COLO829 (cell line): Measurements from ENCODE around the gene PRKAG2.
A peak's percentile ranks its signal among the peaks of the same experiment; 100 is the strongest.

ENCODE experiments used
- DNase-seq: peaks from one replicate; pipeline ENCODE4 v3.0.0; 2012; ENCODE audit warnings: low spot score

The PRKAG2 gene

DNA sequence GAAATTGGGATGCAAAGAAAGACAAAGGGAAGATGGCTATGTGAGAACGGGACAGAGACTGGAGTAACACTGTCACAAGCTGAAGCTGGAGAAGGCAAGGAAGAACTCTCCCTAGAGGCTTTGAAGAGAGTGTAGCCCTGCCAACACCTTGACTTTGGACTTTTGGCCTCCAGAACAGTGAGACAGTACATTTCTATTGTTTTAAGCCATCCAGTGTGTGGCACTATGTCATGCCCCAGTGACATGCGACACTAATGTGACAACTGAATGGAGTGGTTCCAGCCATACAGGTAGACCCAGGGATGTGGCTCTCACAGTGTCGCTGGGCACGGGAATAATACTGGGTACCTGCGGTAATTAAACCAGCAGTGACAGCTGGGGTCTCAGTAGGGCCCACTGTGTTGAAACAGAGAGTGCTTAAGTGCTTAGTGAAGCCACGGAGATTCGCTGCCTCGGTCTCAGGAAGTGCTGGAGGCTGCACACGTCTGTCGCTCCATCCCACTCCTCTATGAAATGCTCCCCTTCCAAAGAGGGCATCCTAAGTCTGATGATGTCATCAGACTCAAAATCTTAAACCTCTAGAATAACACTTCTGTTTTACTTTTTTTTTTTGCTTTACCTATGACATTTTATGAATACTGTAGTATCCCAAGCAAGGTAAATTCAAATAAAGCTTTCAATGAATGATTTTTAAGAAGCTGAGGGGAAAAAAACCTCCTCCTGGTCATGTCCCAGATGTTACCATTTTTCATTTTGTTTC lies 202.6 kb downstream of the PRKAG2 start:
- DNase-seq, result no peak

GRCh38 chr7:151673216-151673615 lies 203.7 kb downstream of the PRKAG2 start:
- DNase-seq, result no peak

- DNase-seq, result no peak
Observed at GRCh38 chr7:151672716-151673115, 204.2 kb downstream of the PRKAG2 start.

GRCh38 chr7:151671514-151671913 lies 205.4 kb downstream of the PRKAG2 start:
- DNase-seq, result no peak

DNA sequence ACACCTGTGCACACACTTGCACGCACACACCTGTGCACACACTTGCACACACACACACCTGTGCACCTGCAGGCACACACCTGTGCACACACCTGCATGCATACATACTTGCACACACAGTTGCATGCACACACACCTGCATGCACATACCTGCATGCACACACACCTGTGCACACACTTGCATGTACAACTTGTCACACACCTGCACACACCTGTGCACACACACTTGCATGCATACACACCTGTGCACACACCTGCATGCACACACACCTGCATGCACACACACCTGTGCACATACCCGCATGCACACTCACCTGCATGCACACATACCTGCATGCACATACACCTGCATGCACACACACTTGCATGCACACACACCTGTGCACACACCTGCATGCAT lies 207.2 kb downstream of the PRKAG2 start:
- DNase-seq, result no peak

- DNase-seq, result no peak
Observed at GRCh38 chr7:151666886-151667285, 210.0 kb downstream of the PRKAG2 start.

- DNase-seq, result peak; percentile 53
Observed at GRCh38 chr7:151665368-151665767, 211.5 kb downstream of the PRKAG2 start.

GRCh38 chr7:151664268-151664667 lies 212.6 kb downstream of the PRKAG2 start:
- no peak for DNase-seq

DNA sequence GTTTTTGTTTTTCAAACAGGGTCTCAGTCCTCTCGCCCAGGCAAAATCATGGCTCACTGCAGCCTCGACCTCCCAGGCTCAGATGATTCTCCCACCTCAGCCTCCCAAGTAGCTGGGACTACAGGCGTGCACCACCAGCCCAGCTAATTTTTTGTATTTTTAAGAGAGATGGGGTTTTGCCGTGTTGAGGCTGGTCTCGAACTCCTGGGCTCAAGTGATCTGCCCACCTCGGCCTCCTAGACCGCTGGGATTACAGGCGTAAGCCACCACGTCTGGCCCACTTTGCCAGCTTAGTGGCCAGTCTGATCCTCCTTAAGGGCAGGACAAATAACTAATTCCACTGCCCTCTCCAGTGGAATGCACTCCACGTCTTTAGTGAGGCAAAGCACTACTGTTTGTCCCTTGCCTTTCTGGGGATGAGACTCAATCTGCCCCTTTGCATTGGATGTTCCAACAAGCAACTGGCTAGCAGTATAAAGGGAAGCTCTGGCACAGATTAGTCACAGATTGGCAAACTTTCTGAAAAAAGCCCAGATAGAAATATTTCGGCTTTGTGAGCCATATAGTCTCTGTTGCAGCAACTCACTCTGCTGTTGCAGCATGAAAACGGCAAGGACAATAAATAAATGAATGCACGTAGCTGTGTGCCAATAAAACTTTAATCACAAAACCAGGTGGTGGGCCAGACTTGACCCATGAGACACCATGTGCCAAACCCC lies 213.4 kb downstream of the PRKAG2 start:
- DNase-seq, result no peak

DNA sequence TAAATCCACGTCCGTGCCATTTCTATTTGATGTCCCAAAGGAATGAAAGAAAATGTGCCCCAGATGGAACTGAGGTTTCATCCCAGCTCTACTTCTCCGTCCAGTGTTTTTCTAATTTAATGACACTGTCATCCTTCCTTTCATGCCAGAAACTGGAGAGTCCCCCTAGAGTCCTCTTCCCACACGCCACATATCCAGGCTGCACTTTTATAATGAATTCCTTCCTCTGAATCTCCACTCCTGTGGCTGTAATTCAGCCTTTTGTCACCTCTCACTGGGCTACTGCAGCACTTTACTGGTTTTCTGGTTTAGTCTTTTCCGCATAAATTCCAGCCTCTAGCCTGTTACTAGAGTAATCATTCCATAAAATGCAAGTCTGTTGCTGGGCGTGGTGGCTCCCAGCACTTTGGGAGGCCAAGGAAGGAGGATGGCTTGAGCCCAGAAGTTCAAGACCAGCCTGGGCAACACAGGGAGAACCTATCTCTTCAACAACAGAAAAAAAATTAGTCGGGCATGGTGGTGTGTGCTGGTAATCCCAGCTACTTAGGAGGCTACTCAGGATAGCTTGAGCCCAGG lies 214.6 kb downstream of the PRKAG2 start:
- no peak for DNase-seq

- no peak for DNase-seq
Observed at GRCh38 chr7:151661587-151661986, 215.3 kb downstream of the PRKAG2 start.

GRCh38 chr7:151660141-151660540 lies 216.8 kb downstream of the PRKAG2 start:
- DNase-seq, result no peak

DNA sequence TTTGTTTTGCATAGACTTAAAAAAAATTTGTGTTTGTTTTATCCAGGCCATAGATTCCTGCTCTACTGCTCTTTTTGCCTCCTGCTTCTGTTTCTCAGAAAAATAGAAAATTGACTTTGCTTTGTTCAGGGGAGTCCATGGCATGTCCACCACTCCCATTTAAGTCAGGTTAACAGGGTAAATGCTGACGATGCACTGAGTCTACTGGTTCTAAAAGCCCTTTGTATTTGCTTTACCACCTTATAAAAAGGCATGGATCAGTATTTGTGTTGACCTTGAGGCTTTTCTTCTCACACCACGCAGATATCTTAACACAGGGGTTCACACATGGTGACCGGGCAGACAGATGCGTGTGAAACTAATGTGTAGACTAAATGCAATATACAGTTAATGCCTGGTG lies 217.7 kb downstream of the PRKAG2 start:
- no peak for DNase-seq

GRCh38 chr7:151658778-151659177 lies 218.1 kb downstream of the PRKAG2 start:
- DNase-seq, result no peak

DNA sequence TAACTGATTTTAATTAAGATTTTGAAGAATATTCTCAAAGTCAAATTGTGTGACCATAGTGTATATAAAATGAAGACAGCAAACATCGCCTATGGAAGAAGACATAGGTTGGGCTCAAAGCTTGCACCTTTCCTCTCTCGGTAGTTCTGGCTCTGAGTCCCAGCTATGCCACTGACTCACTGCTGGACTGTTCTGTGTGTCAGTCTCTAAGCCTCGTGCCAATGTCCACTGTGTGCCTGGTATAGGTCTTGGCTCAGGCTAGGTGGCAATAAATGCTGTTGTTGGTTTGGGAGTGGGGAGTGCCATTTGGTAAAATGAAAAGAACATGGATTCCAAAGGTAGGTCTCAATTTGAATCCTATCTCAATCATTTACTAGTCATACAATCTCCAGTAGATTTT lies 219.7 kb downstream of the PRKAG2 start:
- no peak for DNase-seq

DNA sequence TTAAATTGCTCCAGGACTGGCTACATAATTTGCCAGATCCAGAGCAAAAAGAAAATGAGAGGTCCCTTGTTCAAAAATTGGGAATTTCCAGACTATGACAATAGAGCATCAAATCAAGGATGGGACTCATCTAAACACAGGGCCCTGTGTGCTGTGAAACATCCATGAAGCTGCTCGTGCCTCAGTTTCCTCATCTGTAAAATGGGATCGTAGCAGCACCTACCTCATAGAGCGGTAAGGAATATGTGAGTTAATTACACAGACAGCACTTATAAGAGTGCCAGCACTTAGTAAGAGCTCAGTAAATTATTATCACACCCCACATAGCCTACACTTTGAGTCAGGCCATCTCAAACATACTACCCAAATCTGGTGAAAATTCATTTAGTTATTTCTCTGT lies 221.4 kb downstream of the PRKAG2 start:
- no peak for DNase-seq

- no peak for DNase-seq
Observed at GRCh38 chr7:151652111-151652510, 224.8 kb downstream of the PRKAG2 start.

- no peak for DNase-seq
Observed at GRCh38 chr7:151650161-151650560, 226.8 kb downstream of the PRKAG2 start.

DNA sequence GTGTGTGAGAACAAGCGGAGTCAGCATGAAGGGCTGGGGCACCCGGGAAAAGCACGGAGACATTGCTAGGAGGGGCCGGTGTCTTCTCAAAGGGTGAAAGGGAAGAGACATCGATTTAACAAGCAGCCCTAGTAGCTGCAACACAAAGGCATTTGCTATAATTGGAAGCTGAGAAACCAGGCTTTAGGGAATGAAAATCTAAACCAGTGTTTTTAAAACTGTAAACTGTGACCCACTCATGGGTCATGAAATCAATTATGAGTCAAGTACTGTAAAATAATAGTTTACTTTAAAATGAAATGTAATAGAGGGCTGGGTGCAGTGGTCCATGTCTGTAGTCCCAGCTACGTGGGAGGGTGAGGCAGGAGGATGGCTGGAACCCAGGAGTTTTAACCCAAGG lies 228.5 kb downstream of the PRKAG2 start:
- no peak for DNase-seq

DNA sequence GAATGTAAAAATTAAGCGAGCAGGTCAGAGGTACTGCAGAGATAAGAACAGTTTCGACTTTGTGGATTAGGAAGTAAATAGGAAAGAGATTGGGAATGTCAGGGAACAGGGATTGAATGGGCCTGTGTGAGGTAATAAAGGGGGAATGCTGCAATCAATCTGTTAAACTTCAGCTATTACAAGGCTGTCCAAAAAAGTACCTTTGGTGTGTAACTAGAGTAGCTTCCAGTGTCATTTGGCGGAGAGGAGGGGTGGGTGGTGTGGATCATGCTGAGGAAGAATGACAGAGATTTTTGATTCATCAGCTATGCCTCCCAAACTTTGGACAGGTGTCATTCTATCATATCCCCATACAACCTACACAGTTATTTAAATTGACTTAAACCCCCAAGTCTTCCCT lies 229.0 kb downstream of the PRKAG2 start:
- no peak for DNase-seq

GRCh38 chr7:151647006-151647405 lies 229.9 kb downstream of the PRKAG2 start:
- DNase-seq, result no peak

DNA sequence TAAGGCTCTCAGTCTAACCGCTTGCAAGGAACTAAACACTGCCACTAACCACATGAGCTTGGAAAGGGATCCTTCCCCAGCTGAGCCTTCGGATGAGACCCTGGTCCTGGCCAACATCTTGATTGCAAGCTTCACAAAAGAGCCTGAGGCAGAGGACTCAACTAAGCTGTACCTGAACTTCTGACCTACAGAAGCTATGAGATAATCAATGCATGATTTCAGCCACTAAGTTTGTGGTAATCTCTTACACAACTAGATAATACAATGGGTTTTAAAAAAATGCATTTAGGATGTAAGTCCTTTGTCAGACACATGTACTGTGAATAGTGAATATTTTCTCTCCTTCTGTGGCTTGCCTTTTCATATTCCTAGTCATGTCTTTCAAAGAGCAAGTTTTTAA lies 231.6 kb downstream of the PRKAG2 start:
- no peak for DNase-seq

GRCh38 chr7:151644554-151644953 lies 232.4 kb downstream of the PRKAG2 start:
- no peak for DNase-seq
